ENCODE data around the gene ROBO1. TPM values are rescaled to one million over a fixed set of nuclear protein-coding genes. Genes with fewer than 3 reads are reported as not detected.
"Not testable (repeated sequence)": the region's sequence is repeated elsewhere in the genome, so short reads cannot be mapped to it uniquely, and the experiment has no call there.

Gene ROBO1
- total RNA-seq, 1 experiment from 2014 or later: 33.9 TPM

DNA sequence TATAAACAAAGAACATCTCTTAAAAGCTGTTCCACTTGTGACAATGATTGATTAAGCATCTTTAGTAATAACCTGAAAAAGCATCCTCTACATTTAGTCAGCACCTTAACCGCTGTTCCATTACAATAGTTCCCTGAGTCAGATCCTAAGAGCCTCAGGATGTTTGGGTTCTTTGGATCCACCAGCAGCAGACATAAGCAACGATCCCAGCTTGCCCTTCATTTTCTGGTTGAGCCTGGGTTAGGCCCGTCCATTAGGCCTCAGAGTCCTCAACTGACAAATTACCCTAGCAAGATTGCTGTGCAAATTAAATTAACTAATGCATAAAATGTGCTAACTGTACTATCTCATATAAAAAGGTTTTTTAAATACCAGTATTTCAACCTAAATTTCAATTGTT lies 42.3 kb upstream of the ROBO1 start:
- CTCF ChIA-PET: no interaction called here
- Mint-ChIP-seq H3K36me3 (ENCODE audit: insufficient read depth, unreplicated experiment) (no peaks in the 10 kb centered on the region), H3K9me3 (ENCODE audit: low read depth, unreplicated experiment) (peaks cover 2% of the 10 kb centered on the region), H3K4me3 (ENCODE audit: low read depth, unreplicated experiment) (no peak overlapping the region), H3K27ac (ENCODE audit: unreplicated experiment) (no peak overlapping the region), H3K27me3 (ENCODE audit: unreplicated experiment) (no peaks in the 10 kb centered on the region), H3K4me1 (ENCODE audit: low read depth, unreplicated experiment) (no peaks in the 10 kb centered on the region)
- BruUV-seq (replicated peaks): no TSS peak
- no peak for DNase-seq
- TF ChIP-seq, protein P1, sequence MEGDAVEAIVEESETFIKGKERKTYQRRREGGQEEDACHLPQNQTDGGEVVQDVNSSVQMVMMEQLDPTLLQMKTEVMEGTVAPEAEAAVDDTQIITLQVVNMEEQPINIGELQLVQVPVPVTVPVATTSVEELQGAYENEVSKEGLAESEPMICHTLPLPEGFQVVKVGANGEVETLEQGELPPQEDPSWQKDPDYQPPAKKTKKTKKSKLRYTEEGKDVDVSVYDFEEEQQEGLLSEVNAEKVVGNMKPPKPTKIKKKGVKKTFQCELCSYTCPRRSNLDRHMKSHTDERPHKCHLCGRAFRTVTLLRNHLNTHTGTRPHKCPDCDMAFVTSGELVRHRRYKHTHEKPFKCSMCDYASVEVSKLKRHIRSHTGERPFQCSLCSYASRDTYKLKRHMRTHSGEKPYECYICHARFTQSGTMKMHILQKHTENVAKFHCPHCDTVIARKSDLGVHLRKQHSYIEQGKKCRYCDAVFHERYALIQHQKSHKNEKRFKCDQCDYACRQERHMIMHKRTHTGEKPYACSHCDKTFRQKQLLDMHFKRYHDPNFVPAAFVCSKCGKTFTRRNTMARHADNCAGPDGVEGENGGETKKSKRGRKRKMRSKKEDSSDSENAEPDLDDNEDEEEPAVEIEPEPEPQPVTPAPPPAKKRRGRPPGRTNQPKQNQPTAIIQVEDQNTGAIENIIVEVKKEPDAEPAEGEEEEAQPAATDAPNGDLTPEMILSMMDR (IDR thresholded peaks at IDR 0.05; ENCODE audit: unreplicated experiment): no peak
- intact Hi-C loops (cut with micrococcal nuclease; ENCODE audit: unreplicated experiment): no loop called here

DNA sequence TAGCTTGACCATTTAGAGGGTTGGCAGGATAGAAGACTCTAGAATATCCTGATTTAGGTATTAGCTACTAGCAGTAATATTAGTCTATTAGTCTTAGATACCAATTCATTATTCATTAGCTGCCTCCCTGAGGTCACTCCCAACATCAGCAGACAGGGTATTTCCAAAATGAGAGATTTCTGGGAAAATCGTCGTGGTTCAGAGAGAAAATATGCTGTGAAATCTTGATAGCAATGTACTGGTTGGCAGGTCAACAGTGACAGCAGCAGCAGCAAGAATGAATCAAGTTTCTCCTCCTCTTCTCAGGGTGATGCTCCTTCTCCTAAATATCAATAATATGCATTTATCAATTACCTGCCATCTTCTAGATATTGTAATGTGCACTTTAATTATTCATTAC lies 41.3 kb upstream of the ROBO1 start:
- intact Hi-C loops (cut with micrococcal nuclease; ENCODE audit: unreplicated experiment): loop anchor here (10.0 kb wide), 2 partner anchors 76 to 306 kb away; no protein-coding TSS in a partner anchor
- no peak for DNase-seq
- Mint-ChIP-seq H3K4me1 (ENCODE audit: low read depth, unreplicated experiment) (no peaks in the 10 kb centered on the region), H3K4me3 (ENCODE audit: low read depth, unreplicated experiment) (no peak overlapping the region), H3K27ac (ENCODE audit: unreplicated experiment) (no peak overlapping the region), H3K27me3 (ENCODE audit: unreplicated experiment) (no peaks in the 10 kb centered on the region), H3K9me3 (ENCODE audit: low read depth, unreplicated experiment) (peaks cover 2% of the 10 kb centered on the region), H3K36me3 (ENCODE audit: insufficient read depth, unreplicated experiment) (no peaks in the 10 kb centered on the region)
- TF ChIP-seq, protein P1 (IDR thresholded peaks at IDR 0.05; ENCODE audit: unreplicated experiment): no peak
- no TSS peak for BruUV-seq (replicated peaks)
- CTCF ChIA-PET: no interaction called here

DNA sequence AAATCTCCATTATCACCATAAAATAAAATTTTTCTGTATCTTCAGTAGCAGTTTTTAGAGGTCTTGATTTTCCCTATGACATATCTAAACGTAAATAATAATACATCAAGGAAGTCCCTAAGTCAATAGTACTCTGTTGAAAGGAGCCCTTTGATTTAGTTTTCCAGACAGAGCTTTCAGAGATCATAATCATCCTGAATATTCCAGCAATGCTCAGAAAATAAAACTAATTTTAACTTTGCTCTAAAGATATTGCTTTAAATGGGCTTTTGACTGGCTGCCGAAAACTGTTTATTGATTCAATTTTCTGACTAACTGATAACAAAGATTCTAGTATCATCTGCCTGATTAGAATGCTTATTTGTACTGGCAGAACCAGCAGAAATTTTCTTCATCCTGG lies 40.7 kb upstream of the ROBO1 start:
- Mint-ChIP-seq H3K36me3 (ENCODE audit: insufficient read depth, unreplicated experiment) (no peaks in the 10 kb centered on the region), H3K27me3 (ENCODE audit: unreplicated experiment) (no peaks in the 10 kb centered on the region), H3K4me1 (ENCODE audit: low read depth, unreplicated experiment) (no peaks in the 10 kb centered on the region), H3K27ac (ENCODE audit: unreplicated experiment) (no peak overlapping the region), H3K4me3 (ENCODE audit: low read depth, unreplicated experiment) (no peak overlapping the region), H3K9me3 (ENCODE audit: low read depth, unreplicated experiment) (peaks cover 2% of the 10 kb centered on the region)
- CTCF ChIA-PET: no interaction called here
- BruUV-seq (replicated peaks): no TSS peak
- TF ChIP-seq, protein P1 (IDR thresholded peaks at IDR 0.05; ENCODE audit: unreplicated experiment): no peak
- no peak for DNase-seq
- intact Hi-C loops (cut with micrococcal nuclease; ENCODE audit: unreplicated experiment): loop anchor here (10.0 kb wide), 2 partner anchors 76 to 306 kb away; no protein-coding TSS in a partner anchor

DNA sequence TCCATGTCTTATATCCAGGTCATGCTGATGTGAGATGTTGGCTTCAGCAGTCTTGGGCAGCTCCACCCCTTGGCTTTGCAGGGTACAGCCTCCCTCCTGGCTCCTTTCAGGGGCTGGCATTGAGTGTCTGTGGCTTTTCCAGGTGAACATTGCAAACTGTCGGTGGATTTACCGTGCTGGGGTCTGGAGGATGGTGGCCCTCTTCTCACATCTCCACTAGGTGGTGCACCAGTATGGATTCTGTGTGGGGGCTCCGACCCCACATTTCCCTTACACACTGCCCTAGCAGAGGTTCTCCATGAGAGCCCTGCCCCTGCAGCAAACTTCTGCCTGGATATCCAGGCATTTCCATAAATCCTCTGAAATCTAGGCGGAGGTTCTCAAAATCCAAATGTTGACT lies 22.4 kb upstream of the ROBO1 start:
- not testable (repeated sequence) for BruUV-seq (replicated peaks)

DNA sequence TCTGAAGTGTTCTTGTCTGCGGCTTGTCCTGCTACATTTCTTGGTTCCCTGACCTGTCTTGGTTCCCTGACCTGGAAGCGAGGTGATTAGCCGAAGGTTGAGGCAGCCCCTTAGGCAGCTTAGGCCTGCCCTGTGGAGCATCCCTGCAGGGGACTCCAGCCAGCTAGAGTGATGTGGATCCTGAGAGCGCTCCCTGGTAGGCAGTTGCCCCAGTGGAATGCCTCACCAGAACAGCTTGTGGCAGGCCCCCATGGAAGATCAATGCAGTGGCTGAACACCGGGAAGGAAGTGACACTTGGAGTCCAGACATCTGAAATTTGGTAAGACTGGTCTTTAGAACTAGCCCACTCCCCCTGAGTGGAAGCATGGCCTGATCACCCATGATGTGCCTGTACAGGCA lies 5.5 kb upstream of the ROBO1 start:
- TF ChIP-seq, protein P1 (IDR thresholded peaks at IDR 0.05; ENCODE audit: unreplicated experiment): no peak
- Mint-ChIP-seq H3K36me3 (ENCODE audit: insufficient read depth, unreplicated experiment) (no peaks in the 10 kb centered on the region), H3K4me3 (ENCODE audit: low read depth, unreplicated experiment) (no peak overlapping the region), H3K27me3 (ENCODE audit: unreplicated experiment) (no peaks in the 10 kb centered on the region), H3K9me3 (ENCODE audit: low read depth, unreplicated experiment) (no peaks in the 10 kb centered on the region), H3K27ac (ENCODE audit: unreplicated experiment) (no peak overlapping the region), H3K4me1 (ENCODE audit: low read depth, unreplicated experiment) (no peaks in the 10 kb centered on the region)
- CTCF ChIA-PET: no interaction called here
- intact Hi-C loops (cut with micrococcal nuclease; ENCODE audit: unreplicated experiment): no loop called here
- BruUV-seq (replicated peaks): no TSS peak
- no peak for DNase-seq

More for the DNA sequence above, 22.4 kb upstream of the ROBO1 start:
- H3K4me1 Mint-ChIP-seq (ENCODE audit: low read depth, unreplicated experiment); DNase-seq; H3K9me3 Mint-ChIP-seq (ENCODE audit: low read depth, unreplicated experiment); H3K36me3 Mint-ChIP-seq (ENCODE audit: insufficient read depth, unreplicated experiment); H3K4me3 Mint-ChIP-seq (ENCODE audit: low read depth, unreplicated experiment); CTCF ChIA-PET; H3K27me3 Mint-ChIP-seq (ENCODE audit: unreplicated experiment); H3K27ac Mint-ChIP-seq (ENCODE audit: unreplicated experiment); intact Hi-C loops (cut with micrococcal nuclease; ENCODE audit: unreplicated experiment): not testable (repeated sequence)
